AML-193 (cell line): Measurements from ENCODE around the gene TOR2A.

Source experiments
- DNase-seq, 2 experiments: peaks; one replicate each; lab custom pipeline; 2025; lab: John Stamatoyannopoulos, UW

The TOR2A gene

DNA sequence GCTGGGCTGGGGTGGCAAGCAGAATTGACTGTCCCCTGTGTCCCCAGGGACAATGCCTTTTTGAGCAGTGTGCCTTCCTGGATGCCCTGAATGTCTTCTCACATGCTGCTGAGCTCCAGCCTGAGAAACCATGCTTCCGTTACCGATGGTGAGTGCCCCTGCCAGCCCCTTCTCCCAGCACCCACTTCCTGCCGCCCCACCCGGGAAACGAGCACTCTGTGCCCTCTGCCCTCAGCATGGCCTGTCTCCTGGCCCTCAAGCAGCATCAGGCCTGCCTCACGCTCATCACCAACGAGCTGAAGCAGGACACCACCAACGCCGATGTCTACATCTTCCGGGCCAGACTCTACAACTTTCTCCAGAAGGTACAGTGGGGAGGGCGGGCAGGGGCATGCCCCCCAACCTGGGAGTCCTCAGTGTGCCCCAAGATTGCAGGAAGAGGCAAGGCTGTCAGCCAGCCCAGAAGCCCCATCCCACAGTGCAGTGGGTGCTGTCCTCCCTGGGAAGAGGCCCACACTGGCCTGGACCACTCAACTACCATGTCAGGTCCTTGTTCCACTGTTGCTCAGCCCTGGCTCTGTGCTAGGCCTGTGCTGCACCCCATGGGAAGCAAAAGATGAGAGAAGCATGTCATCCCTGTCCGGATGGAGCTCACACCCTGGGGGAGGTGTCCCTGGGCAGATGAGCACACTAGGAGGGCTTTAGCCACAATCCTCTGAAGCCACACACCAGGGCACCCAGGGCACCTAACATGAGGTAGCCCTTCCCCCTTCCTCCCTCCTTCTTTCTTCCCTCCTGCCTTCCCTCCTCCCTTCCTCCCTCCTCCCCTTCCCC is 14.8 kb downstream of the TOR2A start:
- no peak for DNase-seq

DNA sequence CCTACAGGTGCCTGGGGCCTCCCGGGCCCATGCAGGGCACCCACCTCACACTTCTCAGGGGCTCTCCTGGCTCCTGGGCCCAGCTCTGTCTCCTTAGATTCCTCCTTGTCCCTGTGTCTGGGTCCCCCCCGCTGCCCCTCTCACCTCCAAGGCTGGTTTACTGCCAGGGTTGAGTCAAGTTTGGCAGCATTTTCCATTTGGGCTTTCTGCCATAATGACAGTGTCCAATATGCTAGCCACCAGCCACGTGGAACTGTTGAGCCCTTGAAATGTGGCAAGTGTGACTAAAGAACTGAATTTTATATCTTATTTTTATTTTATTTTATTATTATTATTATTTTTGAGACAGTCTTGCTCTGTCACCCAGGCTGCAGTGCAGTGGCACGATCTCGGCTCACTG is 17.3 kb downstream of the TOR2A start:
- DNase-seq, result no peak

- DNase-seq, result no peak
Observed at GRCh38 chr9:127716412-127716811, 18.7 kb downstream of the TOR2A start.

- DNase-seq, result peak; percentile 85 to 89
Observed at GRCh38 chr9:127715470-127716337, 19.4 kb downstream of the TOR2A start, which contains the start of the genes PTRH1 and TTC16. Gene PTRH1 (minus strand): TSS chr9:127715663. CDS start chr9:127715639, 24 bp downstream. Gene TTC16 (plus strand): TSS chr9:127716079. CDS start chr9:127716146, 67 bp downstream.

DNA sequence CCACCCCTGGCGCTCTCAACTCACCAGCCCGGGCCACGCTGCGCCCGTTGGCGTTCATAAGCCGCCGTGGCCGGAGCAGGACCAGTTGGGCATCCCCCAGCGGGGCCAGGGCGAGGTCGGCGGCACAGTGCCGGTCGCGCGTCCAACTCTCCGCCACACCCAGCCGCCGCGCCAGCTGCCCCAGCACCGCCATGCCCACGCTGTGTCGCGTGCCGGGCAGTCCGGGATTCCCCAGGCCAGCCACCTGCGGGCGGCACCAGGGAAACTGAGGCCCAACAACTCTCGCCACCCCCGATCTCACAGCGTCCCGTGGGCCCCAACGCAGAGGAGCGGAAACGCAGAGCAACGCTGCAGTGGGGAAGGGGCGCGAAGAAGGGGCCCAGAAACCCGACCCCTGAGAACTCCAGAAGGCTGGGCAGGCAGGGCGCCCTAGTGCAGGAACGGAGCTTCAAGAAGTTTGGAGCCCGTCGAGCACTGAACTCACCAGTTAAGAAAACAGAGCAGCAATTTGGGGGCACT is 20.1 kb downstream of the TOR2A start:
- no peak for DNase-seq

- no peak for DNase-seq
Observed at GRCh38 chr9:127714020-127714750, 20.9 kb downstream of the TOR2A start.

DNA sequence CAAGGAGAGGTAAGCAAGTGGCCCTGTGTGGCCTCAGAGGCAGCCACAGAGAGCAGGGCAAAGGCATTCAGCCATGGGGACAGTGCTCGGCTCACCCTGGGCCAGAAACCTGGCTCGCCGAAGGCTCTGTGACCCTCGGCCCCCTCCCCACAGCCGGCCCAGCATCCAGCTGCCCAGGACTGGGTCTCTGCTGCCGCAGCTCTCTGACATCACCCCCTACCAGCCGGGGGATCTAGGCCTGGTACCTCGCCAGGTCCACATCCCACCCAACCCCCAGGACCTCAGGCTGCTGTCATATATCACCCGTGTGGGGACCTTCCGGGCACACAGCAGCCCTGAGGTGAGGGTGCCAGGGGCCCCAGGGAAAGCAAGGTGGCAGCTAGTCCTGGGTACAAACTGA is 22.2 kb downstream of the TOR2A start:
- DNase-seq, result no peak

- no peak for DNase-seq
Observed at GRCh38 chr9:127712371-127712770, 22.7 kb downstream of the TOR2A start.

DNA sequence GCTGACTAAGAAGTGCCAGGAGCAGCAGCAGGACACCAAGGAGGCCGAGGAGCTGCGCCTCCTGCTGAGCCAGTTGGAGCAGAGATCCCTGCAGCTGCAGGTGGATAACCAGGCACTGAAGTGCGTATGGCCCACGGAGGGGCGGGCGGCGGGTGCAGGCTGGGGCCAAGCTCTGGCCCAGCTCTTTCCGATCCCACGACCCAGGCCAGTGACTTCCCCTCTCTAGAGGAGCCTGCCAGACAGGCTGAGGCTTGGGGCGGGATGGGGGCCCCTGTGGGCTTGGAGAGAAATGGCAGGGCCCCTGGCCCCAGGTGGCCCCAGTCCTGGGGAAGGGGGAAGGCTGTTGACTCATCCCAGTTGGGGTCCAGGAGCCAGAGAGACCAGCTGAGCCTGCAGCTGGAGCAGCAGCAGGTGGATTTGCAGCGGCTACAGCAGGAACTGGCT is 23.2 kb downstream of the TOR2A start:
- no peak for DNase-seq

DNA sequence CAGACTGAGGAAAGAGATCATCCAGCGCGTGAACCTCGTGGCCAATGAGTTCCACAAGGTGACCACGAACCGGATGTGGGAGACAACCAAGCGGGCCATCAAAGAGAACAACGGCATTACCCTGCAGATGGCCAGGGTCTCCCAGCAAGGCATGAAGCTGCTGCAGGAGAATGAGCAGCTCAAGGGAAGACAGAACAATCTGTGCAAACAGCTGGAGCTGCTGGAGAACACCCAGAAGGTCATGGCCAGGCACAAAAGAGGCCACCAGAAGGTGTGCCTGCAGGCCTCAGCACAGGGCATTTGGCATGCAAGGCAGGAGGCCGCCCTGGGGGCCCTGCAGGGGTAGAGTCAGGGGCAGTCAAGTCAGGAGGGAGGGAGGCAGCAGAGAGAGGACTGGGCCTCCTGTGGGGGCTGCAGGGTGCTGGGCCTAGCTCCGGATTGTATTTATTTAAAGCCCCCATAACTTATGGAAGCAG is 23.8 kb downstream of the TOR2A start:
- DNase-seq, result no peak

GRCh38 chr9:127710204-127710783 is 24.8 kb downstream of the TOR2A start:
- no peak for DNase-seq

DNA sequence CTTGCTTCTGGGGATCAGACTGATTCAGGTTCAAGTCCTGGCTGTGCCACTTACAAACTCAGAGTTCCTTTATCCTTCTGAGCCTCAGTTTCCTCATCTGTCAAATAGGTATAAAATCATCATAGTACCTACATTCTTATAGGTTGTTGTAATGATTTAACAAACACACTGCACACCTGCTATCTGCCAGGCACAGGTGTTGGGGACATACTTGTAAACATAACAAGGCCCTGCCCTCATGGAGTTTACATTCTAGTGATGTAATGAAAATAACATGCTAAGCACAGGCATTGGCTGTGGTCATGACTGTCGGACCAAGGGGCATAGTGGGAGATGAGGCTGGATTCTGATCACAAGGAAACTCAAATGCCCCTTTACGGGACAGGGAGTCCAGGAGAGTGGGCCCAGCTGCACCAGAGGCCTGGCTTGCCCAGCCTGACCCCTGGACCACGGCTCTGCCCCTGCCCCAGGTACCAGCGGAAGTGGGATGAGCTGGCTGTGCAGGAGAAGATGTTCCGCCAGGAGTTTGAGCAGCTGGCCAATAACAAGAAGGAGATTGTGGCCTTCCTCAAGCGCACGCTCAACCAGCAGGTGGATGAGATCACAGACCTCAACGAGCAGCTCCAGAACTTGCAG is 26.0 kb downstream of the TOR2A start:
- DNase-seq, result no peak

DNA sequence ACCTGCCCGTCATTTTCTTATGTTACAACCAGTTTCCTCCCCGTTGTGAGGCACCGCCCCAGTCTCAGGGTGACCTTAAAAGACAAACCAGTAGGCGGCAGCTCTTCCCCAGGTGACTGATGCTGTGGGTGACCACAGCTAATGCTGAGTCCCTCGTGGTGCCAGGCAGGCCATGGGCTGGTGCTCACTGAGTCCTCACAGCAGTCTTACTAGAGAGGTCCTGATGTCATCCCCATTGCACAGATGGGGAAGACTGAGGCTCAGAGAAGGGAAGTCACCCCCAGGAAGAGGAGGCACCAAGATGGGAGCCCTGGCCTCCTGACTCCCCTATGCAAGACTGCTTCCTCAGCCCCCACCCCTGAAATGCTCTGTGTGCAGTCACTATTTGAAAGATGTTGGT is 27.3 kb downstream of the TOR2A start:
- DNase-seq, result no peak

DNA sequence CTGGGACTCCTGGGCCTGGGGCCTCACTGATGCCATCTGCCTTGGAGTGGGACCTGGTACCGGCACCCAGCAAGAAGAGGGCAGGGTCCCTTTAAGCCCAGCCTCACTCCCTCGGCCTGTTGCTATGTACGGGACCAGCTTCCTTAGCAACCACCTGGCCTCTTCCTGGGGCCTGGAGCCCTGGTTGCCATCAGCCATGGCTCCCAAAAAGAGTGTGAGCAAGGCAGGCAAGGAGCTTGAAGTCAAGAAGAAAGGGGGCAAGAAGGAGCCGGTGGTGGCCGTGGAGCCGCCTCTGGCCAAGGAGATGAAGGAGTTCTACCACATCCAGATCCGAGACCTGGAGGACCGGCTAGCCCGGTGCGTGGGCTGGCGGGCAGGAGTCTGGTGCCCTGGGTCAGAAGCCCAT is 28.3 kb downstream of the TOR2A start, which contains the start of gene CFAP157:
TSS of gene CFAP157 (plus strand) at position 153 of the 406 bp plus-strand sequence. CDS start at position 197, 44 bp downstream.
- DNase-seq, result no peak

- no peak for DNase-seq
Observed at GRCh38 chr9:127705577-127706379, 29.3 kb downstream of the TOR2A start.

DNA sequence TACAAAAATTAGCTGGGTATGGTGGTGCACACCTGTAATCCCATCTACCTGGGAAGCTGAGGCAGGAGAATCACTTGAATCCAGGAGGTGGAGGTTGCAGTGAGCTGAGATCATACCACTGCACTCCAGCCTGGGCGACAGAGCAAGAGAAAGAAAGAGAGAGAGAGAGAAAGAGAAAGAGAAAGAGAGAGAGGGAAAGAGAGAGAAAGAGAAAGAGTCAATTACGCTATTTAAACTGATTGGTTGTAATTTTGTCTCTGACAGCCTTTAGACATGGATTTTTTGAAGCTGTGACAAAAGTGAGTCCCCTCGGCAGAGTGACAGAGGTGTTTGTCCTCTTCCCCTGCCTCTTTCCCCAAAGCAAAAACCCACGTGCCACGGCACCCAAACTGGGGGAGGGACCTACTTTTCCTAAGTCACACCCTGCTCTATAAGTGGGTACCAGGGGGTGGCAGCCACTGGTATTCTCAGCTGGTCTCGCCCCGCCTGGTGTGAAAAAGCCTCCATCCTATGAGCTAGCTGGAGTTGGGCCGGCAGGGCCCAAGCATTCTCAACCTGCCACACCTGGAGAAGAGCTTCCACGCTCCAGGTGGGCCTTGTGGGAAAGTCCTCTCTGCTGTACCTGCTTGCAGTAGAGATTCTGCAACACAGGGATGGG is 31.7 kb downstream of the TOR2A start:
- DNase-seq, result no peak

GRCh38 chr9:127700594-127701255 is 34.4 kb downstream of the TOR2A start:
- no peak for DNase-seq

- no peak for DNase-seq
Observed at GRCh38 chr9:127700140-127700539, 35.0 kb downstream of the TOR2A start.
